Medulla oblongata (tissue), 1 donor: ENCODE measurements around the gene IMPACT.

Experiments used
- DNase-seq: peaks from one replicate; pipeline ENCODE4 v3.0.0-alpha.2; 2015; ENCODE audit errors: extremely low spot score

The IMPACT gene

GRCh38 chr18:24479371-24479770, 52.9 kb downstream of the IMPACT start:
- DNase-seq = no peak

- DNase-seq = no peak
These were observed 56.4 kb downstream of the IMPACT start for GRCh38 chr18:24482821-24483220.

GRCh38 chr18:24485681-24486080, 59.2 kb downstream of the IMPACT start:
- DNase-seq = no peak

GRCh38 chr18:24486684-24487083, 60.2 kb downstream of the IMPACT start:
- DNase-seq = no peak

- peak; percentile 83 for DNase-seq
These were observed 62.5 kb downstream of the IMPACT start for GRCh38 chr18:24488824-24489493.

GRCh38 chr18:24490539-24490938, 64.1 kb downstream of the IMPACT start:
- no peak for DNase-seq

- no peak for DNase-seq
These were observed 65.7 kb downstream of the IMPACT start for GRCh38 chr18:24491927-24492834.

GRCh38 chr18:24494586-24494985, 68.1 kb downstream of the IMPACT start:
- DNase-seq = no peak

- DNase-seq = no peak
These were observed 70.7 kb downstream of the IMPACT start for GRCh38 chr18:24497031-24497754.

GRCh38 chr18:24499814-24500213, 73.3 kb downstream of the IMPACT start:
- DNase-seq = no peak

- DNase-seq = no peak
These were observed 73.7 kb downstream of the IMPACT start for GRCh38 chr18:24500217-24500616.

- DNase-seq = no peak
These were observed 74.3 kb downstream of the IMPACT start for GRCh38 chr18:24500766-24501165.

- DNase-seq = no peak
These were observed 76.4 kb downstream of the IMPACT start for GRCh38 chr18:24502667-24503523.
